OCI-LY7 (cell line): ENCODE data around the gene SATB2. TPM values are rescaled to one million over a fixed set of nuclear protein-coding genes. Genes with fewer than 3 reads are reported as not detected.

Experiments used
- BruUV-seq: library from RNA; stranded (reverse); fragments of 400-500 nt; replicated peaks from 2 replicates; lab custom pipeline; 2021; lab: Mats Ljungman, UMichigan
- CTCF ChIA-PET: fragments of 300-600 bp; sonication (Branson Sonifier 250); formaldehyde crosslinking; loops from one replicate; lab custom pipeline; 2022; ENCODE audit warnings: antibody characterized with exemption; ENCODE audit not compliant: unreplicated experiment; lab: Charles Lee
- POLR2A ChIA-PET: fragments of 300-600 bp; sonication (Branson Sonifier 250); formaldehyde crosslinking; loops from one replicate; lab custom pipeline; 2022; ENCODE audit warnings: antibody characterized with exemption; lab: Charles Lee
- DNase-seq: peaks from one replicate; pipeline ENCODE4 v3.0.0-alpha.2; 2015; ENCODE audit warnings: low spot score
- H2AFZ ChIP-seq: fragments of 200-600 bp; sonication (generic), shearing (Covaris generic); 2 replicates; pipeline ENCODE4 v1.6.1; 2014; ENCODE audit warnings: mild to moderate bottlenecking, antibody characterized with exemption, low read length, moderate library complexity
- H3K27ac ChIP-seq: fragments of 200-600 bp; sonication (generic); 2 replicates; pipeline ENCODE4 v1.5.1; 2014; ENCODE audit warnings: mixed run types, low read depth, mild to moderate bottlenecking, moderate library complexity, low read length, inconsistent platforms; ENCODE audit not compliant: poor library complexity, severe bottlenecking
- H3K36me3 ChIP-seq: fragments of 200-600 bp; sonication (generic); 2 replicates; pipeline ENCODE4 v1.6.1; 2014; ENCODE audit warnings: mild to moderate bottlenecking, antibody characterized with exemption, low read length, moderate library complexity, mixed read lengths; ENCODE audit not compliant: insufficient read depth
- H3K4me1 ChIP-seq: fragments of 200-600 bp; sonication (generic); 2 replicates; pipeline ENCODE4 v1.5.1; 2014; ENCODE audit warnings: mild to moderate bottlenecking, low read length; ENCODE audit not compliant: insufficient read depth, poor library complexity, severe bottlenecking
- H3K4me2 ChIP-seq: fragments of 200-600 bp; sonication (generic); 2 replicates; pipeline ENCODE4 v1.6.1; 2014; ENCODE audit warnings: mild to moderate bottlenecking, low read length
- H3K4me3 ChIP-seq: fragments of 200-600 bp; sonication (generic); 2 replicates; pipeline ENCODE4 v1.5.1; 2014; ENCODE audit warnings: mild to moderate bottlenecking, low read depth, low read length; ENCODE audit not compliant: poor library complexity, severe bottlenecking
- H3K79me2 ChIP-seq: fragments of 200-600 bp; sonication (generic); 2 replicates; pipeline ENCODE4 v1.6.1; 2016; ENCODE audit warnings: low read depth, mild to moderate bottlenecking, low read length, moderate library complexity, mixed read lengths; ENCODE audit not compliant: insufficient read depth
- H3K9me2 ChIP-seq: fragments of 200-600 bp; sonication (generic); 2 replicates; pipeline ENCODE4 v1.6.1; 2016; ENCODE audit warnings: mild to moderate bottlenecking, low read length, mixed read lengths; ENCODE audit not compliant: insufficient read depth
- H3K9me3 ChIP-seq: fragments of 200-600 bp; sonication (generic); 2 replicates; pipeline ENCODE4 v1.6.1; 2014; ENCODE audit warnings: mild to moderate bottlenecking, mixed run types, low read length, mixed read lengths
- H4K20me1 ChIP-seq: fragments of 200-600 bp; sonication (generic); 2 replicates; pipeline ENCODE4 v1.6.1; 2014; ENCODE audit warnings: mild to moderate bottlenecking, antibody characterized with exemption, low read length, moderate library complexity, mixed read lengths; ENCODE audit not compliant: insufficient read depth
- CTCF ChIP-seq: fragments of 200-600 bp; sonication (generic); conservative IDR thresholded peaks from 2 replicates; pipeline ENCODE4 v1.5.1; 2014; ENCODE audit warnings: mild to moderate bottlenecking, antibody characterized with exemption, low read length, moderate library complexity, mixed read lengths
- EZH2phosphoT487 ChIP-seq: fragments of 200-600 bp; sonication (generic); IDR thresholded peaks from 2 replicates; pipeline ENCODE4 v1.6.1; 2018; ENCODE audit warnings: low read depth, borderline replicate concordance, mild to moderate bottlenecking, mixed run types, antibody characterized with exemption, low read length, moderate library complexity, mixed read lengths
- intact Hi-C: fragments of 100-400 bp; cut with micrococcal nuclease; formaldehyde crosslinking; loops from one replicate; pipeline ENCODE4 v1.10.0; 2022; ENCODE audit not compliant: unreplicated experiment
- total RNA-seq, 2 experiments: library from RNA; depleted of rRNA in 1 of 2; stranded (reverse); fragments of >200 nt in 1 of 2; shearing (Covaris generic) in 1 of 2; gene quantifications; 2 replicates each; pipeline ENCODE4 v1.2.3, GENCODE V29; 2014 to 2022

The SATB2 gene
- total RNA-seq, 2 experiments from 2014 or later = 15.9 to 30.7 TPM

DNA sequence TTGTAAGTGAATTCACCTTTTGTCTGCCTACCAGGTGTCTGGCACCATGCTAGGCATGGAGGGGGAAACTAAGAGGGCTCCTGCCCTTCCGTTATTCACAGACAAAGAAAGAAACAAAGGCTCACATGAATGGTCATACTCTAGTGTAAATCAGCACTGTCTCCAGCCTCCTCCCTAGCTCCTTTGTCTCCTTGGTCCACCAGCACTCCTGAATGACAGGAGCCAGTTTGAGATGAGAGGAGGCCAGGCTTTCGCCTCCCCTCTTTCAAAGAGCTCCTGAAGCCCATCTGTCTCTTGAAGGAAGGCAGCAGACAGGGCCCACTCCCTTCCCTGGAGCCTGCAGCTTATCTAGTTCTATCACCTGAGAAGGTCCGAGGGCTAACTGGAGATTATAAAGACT, 18.7 kb downstream of the SATB2 start:
- Histone ChIP-seq H3K79me2 (peaks cover 16% of the 10 kb centered on the region; the same call in 1 of the 2 replicates), H3K4me1 (no peaks in the 10 kb centered on the region), H3K9me3 (no peaks in the 10 kb centered on the region), H3K27ac (no peak overlapping the region), H2AFZ (no peak overlapping the region), H3K9me2 (no peaks in the 10 kb centered on the region), H3K4me2 (no peak overlapping the region), H4K20me1 (no peaks in the 10 kb centered on the region), H3K4me3 (no peak overlapping the region), H3K36me3 (peaks cover 66% of the 10 kb centered on the region)
- CTCF ChIA-PET = no interaction called here
- TF ChIP-seq EZH2phosphoT487 (no peak), CTCF (no peak)
- no peak for DNase-seq
- intact Hi-C loops = no loop called here
- no TSS peak for BruUV-seq
- POLR2A ChIA-PET = interaction anchor here (0.6 kb wide), 1 partner anchor 44 kb away, joined by 3 read pairs; no protein-coding TSS in a partner anchor

DNA sequence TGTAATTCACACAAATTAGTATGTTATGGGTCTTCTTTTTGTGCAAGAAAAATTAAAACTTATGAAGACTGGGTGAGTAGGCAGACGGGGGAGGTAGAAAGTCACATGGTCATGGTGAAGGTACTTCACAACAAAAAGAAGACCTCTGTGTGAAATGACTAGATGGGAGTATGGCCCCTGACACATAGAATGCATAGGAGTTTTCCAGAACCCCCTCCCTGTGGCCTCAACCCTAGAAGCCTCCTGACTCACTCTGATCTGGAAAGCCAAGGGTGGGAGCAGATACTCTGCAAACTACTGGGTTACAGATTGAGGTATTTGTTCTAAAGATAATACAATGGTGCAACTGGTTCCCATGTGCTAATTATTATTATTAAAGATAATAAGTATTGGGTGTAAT, 23.2 kb downstream of the SATB2 start:
- Histone ChIP-seq H3K79me2 (no peaks in the 10 kb centered on the region), H3K36me3 (peaks cover 82% of the 10 kb centered on the region), H3K9me2 (no peaks in the 10 kb centered on the region), H4K20me1 (no peaks in the 10 kb centered on the region), H2AFZ (no peak overlapping the region), H3K27ac (no peak overlapping the region), H3K4me1 (no peaks in the 10 kb centered on the region), H3K4me2 (no peak overlapping the region), H3K4me3 (no peak overlapping the region), H3K9me3 (no peaks in the 10 kb centered on the region)
- ChIA-PET CTCF (no interaction called here), POLR2A (interaction anchor here (0.7 kb wide), 1 partner anchor 1075 kb away, joined by 3 read pairs; no protein-coding TSS in a partner anchor)
- TF ChIP-seq EZH2phosphoT487 (no peak), CTCF (no peak)
- intact Hi-C loops = no loop called here
- no peak for DNase-seq
- no TSS peak for BruUV-seq

DNA sequence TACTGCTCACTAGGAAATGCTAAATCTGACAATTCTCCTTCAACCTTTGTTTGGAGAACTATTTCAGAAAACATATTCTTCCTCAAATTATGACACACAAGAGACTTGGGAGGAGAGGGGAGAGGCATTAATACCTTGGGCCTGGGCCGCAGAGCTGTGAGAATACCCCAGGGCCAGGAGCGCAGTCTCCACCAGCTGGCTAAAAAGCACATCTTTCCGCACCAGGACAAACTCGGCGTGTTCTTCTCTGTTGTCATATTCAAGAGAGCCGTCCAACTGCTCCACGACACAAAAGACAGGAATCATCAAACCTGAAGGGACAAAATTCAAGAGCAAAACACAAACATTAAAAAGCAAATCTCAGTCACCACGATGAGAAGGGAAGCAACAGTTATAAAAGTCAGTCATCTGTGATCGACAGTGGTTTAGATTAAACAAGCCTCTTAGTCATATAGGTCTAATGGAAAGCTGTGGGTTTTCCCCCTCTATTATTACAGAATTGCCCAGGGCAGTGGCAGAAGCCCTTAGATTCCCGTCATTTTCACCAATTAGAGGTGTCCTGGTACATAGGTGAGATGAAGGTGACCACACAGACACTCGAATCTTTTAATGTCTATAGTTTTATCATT, 24.4 kb downstream of the SATB2 start:
- Histone ChIP-seq H2AFZ (no peak overlapping the region), H3K4me1 (no peaks in the 10 kb centered on the region), H3K9me3 (no peaks in the 10 kb centered on the region), H3K79me2 (no peaks in the 10 kb centered on the region), H3K36me3 (peaks cover 82% of the 10 kb centered on the region), H4K20me1 (no peaks in the 10 kb centered on the region), H3K27ac (no peak overlapping the region), H3K4me2 (no peak overlapping the region), H3K4me3 (no peak overlapping the region), H3K9me2 (no peaks in the 10 kb centered on the region)
- no peak for DNase-seq
- TF ChIP-seq CTCF (no peak), EZH2phosphoT487 (no peak)
- intact Hi-C loops = no loop called here
- CTCF ChIA-PET = no interaction called here
- no TSS peak for BruUV-seq
- POLR2A ChIA-PET = interaction anchor here (1.0 kb wide), 1 partner anchor 22 kb away, joined by 4 read pairs; no protein-coding TSS in a partner anchor
